Mesenchymal stem cell (in vitro differentiated cells and primary cell): ENCODE results near the gene HK1.

Experiments
- DNase-seq: peaks from one replicate; pipeline ENCODE4 v3.0.0-alpha.2; 2013
- H2AFZ ChIP-seq: one replicate; pipeline ENCODE4 v1.6.1; 2013; ENCODE audit warnings: low read depth, mild to moderate bottlenecking, control low read depth, inconsistent platforms, low read length, moderate library complexity
- H2AK5ac ChIP-seq: 2 replicates; pipeline ENCODE4 v1.6.1; 2013; ENCODE audit warnings: low read length, moderate library complexity, mild to moderate bottlenecking, inconsistent platforms; ENCODE audit not compliant: severe bottlenecking
- H2BK120ac ChIP-seq: one replicate; pipeline ENCODE4 v1.6.1; 2013; ENCODE audit warnings: low read depth, mild to moderate bottlenecking, inconsistent platforms, low read length, moderate library complexity
- H2BK12ac ChIP-seq, 2 experiments: one replicate each; pipeline ENCODE4 v1.6.1; 2013; ENCODE audit warnings: inconsistent platforms in 2 of 2, low read length in 2 of 2, mild to moderate bottlenecking in 2 of 2, moderate library complexity in 2 of 2, control low read depth in 1 of 2
- H2BK15ac ChIP-seq: one replicate; pipeline ENCODE4 v1.6.1; 2013; ENCODE audit warnings: mild to moderate bottlenecking, low read depth, inconsistent platforms; ENCODE audit not compliant: poor library complexity, severe bottlenecking
- H2BK5ac ChIP-seq: 2 replicates; pipeline ENCODE4 v1.6.1; 2013; ENCODE audit warnings: low read depth, mild to moderate bottlenecking, low read length, control low read depth, inconsistent platforms; ENCODE audit not compliant: poor library complexity, severe bottlenecking
- H3K14ac ChIP-seq, 2 experiments: one replicate each; pipeline ENCODE4 v1.6.1; 2013; ENCODE audit warnings: inconsistent platforms in 2 of 2, low read length in 2 of 2, control low read depth in 1 of 2, mild to moderate bottlenecking in 1 of 2, moderate library complexity in 1 of 2
- H3K18ac ChIP-seq, 2 experiments: one replicate each; pipeline ENCODE4 v1.6.1; 2013; ENCODE audit warnings: inconsistent platforms in 2 of 2, low read length in 2 of 2, control low read depth in 1 of 2, low read depth in 1 of 2, mild to moderate bottlenecking in 1 of 2
- H3K23ac ChIP-seq, 2 experiments: one replicate each; pipeline ENCODE4 v1.6.1; 2013; ENCODE audit warnings: inconsistent platforms in 2 of 2, low read length in 2 of 2, mild to moderate bottlenecking in 2 of 2, moderate library complexity in 2 of 2, control low read depth in 1 of 2
- H3K27ac ChIP-seq: 2 replicates; pipeline ENCODE4 v1.5.1; 2013; ENCODE audit warnings: mild to moderate bottlenecking, moderate library complexity, low read length, control low read depth, inconsistent platforms; ENCODE audit not compliant: poor library complexity, severe bottlenecking
- H3K27me3 ChIP-seq, 2 experiments: 2 replicates each; pipeline versions ENCODE4 v1.6.1 to v1.7.0; 2013; ENCODE audit warnings: low read length in 2 of 2, mild to moderate bottlenecking in 2 of 2, moderate library complexity in 2 of 2, control low read depth in 1 of 2, inconsistent platforms in 1 of 2; ENCODE audit not compliant: control insufficient read depth in 1 of 2, insufficient read depth in 1 of 2
- H3K36me3 ChIP-seq, 2 experiments: 2 replicates each; pipeline versions ENCODE4 v1.6.1 to v1.7.0; 2013; ENCODE audit warnings: low read length in 2 of 2, control low read depth in 1 of 2, inconsistent platforms in 1 of 2, low read depth in 1 of 2, mild to moderate bottlenecking in 1 of 2; ENCODE audit not compliant: insufficient read depth in 2 of 2, control insufficient read depth in 1 of 2
- H3K4ac ChIP-seq, 2 experiments: one replicate each; pipeline ENCODE4 v1.6.1; 2013; ENCODE audit warnings: inconsistent platforms in 2 of 2, low read length in 2 of 2, mild to moderate bottlenecking in 2 of 2, moderate library complexity in 2 of 2, control low read depth in 1 of 2, low read depth in 1 of 2
- H3K4me1 ChIP-seq: 2 replicates; pipeline ENCODE4 v1.6.1; 2013; ENCODE audit warnings: low read depth, low read length, control low read depth; ENCODE audit not compliant: control insufficient read depth, insufficient read depth
- H3K4me2 ChIP-seq: 2 replicates; pipeline ENCODE4 v1.6.1; 2013; ENCODE audit warnings: low read length, mild to moderate bottlenecking, inconsistent platforms; ENCODE audit not compliant: poor library complexity, severe bottlenecking
- H3K4me3 ChIP-seq, 2 experiments: 2 replicates each; pipeline versions ENCODE4 v1.5.1 to v1.7.0; 2013; ENCODE audit warnings: low read length in 2 of 2, mild to moderate bottlenecking in 2 of 2, control low read depth in 1 of 2, low read depth in 1 of 2; ENCODE audit not compliant: insufficient read depth in 1 of 2
- H3K79me1 ChIP-seq: replicated peaks from 2 replicates; pipeline ENCODE4 v1.6.1; 2013; ENCODE audit warnings: mild to moderate bottlenecking, control low read depth, low read length, inconsistent platforms; ENCODE audit not compliant: poor library complexity, severe bottlenecking
- H3K9ac ChIP-seq: 2 replicates; pipeline ENCODE4 v1.7.0; 2013; ENCODE audit warnings: mild to moderate bottlenecking, low read length, moderate library complexity
- H3K9me3 ChIP-seq: 2 replicates; pipeline ENCODE4 v1.7.0; 2013; ENCODE audit warnings: mild to moderate bottlenecking, low read length; ENCODE audit not compliant: control insufficient read depth
- H4K8ac ChIP-seq: one replicate; pipeline ENCODE4 v1.6.1; 2013; ENCODE audit warnings: inconsistent platforms, mild to moderate bottlenecking, low read length, moderate library complexity
- H4K91ac ChIP-seq: one replicate; pipeline ENCODE4 v1.6.1; 2013; ENCODE audit warnings: mild to moderate bottlenecking, low read length, inconsistent platforms
- WGBS: methylation state at CpG from one replicate; pipeline ENCODE4 v1.1.7; 2013; ENCODE audit warnings: mixed read lengths; 5-methylcytosine and 5-hydroxymethylcytosine counted together

Gene HK1

GRCh38 chr10:69232736-69233480, 45.4 kb upstream of the HK1 start:
- Histone ChIP-seq H3K4ac (peak overlapping the region in 1 of 2 experiments; percentile 18), H3K79me1 (peaks cover 2% of the 10 kb centered on the region), H3K18ac (peak overlapping the region in 1 of 2 experiments; percentile 30), H3K23ac (no peak overlapping the region), H2AFZ (no peak overlapping the region), H4K8ac (no peak overlapping the region), H2BK120ac (no peak overlapping the region), H2AK5ac (peak overlapping the region; percentile 1), H3K4me2 (no peak overlapping the region), H3K4me1 (peaks cover 24% of the 10 kb centered on the region), H2BK5ac (no peak overlapping the region), H3K27me3 (no peaks in the 10 kb centered on the region), H2BK15ac (no peak overlapping the region), H3K9ac (no peak overlapping the region), H2BK12ac (no peak overlapping the region), H3K4me3 (no peak overlapping the region), H3K36me3 (peaks cover 0 to 21% of the 10 kb centered on the region in 2 experiments), H3K27ac (peak overlapping the region; percentile 13), H3K9me3 (no peaks in the 10 kb centered on the region), H4K91ac (peak overlapping the region; percentile 5), H3K14ac (no peak overlapping the region)
- 93% methylated on average over 21 of the region's 22 CpGs for WGBS
- no peak for DNase-seq

- Histone ChIP-seq H3K4me3 (no peak overlapping the region), H3K18ac (no peak overlapping the region), H3K4ac (no peak overlapping the region), H3K27ac (no peak overlapping the region), H2BK12ac (no peak overlapping the region), H2AK5ac (no peak overlapping the region), H3K9ac (no peak overlapping the region), H3K27me3 (no peaks in the 10 kb centered on the region), H3K4me1 (peaks cover 18% of the 10 kb centered on the region), H3K36me3 (peaks cover 0 to 19% of the 10 kb centered on the region in 2 experiments), H4K91ac (no peak overlapping the region), H2BK5ac (no peak overlapping the region), H2BK120ac (no peak overlapping the region), H3K4me2 (no peak overlapping the region), H4K8ac (no peak overlapping the region), H2BK15ac (no peak overlapping the region), H2AFZ (no peak overlapping the region), H3K23ac (no peak overlapping the region), H3K9me3 (no peaks in the 10 kb centered on the region), H3K14ac (no peak overlapping the region), H3K79me1 (no peaks in the 10 kb centered on the region)
- 97% methylated on average over 3 of the region's 3 CpGs for WGBS
- DNase-seq: no peak
Measured at GRCh38 chr10:69234447-69234846, 43.8 kb upstream of the HK1 start.

GRCh38 chr10:69237528-69238159, 40.7 kb upstream of the HK1 start:
- no peak overlapping the region for H3K27ac ChIP-seq
- no peak overlapping the region for H2BK5ac ChIP-seq
- peak; percentile 79 for DNase-seq
- no peak overlapping the region for H3K14ac ChIP-seq
- H3K9me3 ChIP-seq: no peaks in the 10 kb centered on the region
- H3K9ac ChIP-seq: peak overlapping the region; percentile 57
- H3K27me3 ChIP-seq: no peaks in the 10 kb centered on the region
- 35% methylated on average over 13 of the region's 17 CpGs for WGBS
- H3K4me2 ChIP-seq: no peak overlapping the region
- no peak overlapping the region for H2BK120ac ChIP-seq
- no peaks in the 10 kb centered on the region for H3K79me1 ChIP-seq
- no peak overlapping the region for H2AK5ac ChIP-seq
- no peak overlapping the region for H3K23ac ChIP-seq
- H3K36me3 ChIP-seq: peaks cover 0 to 18% of the 10 kb centered on the region in 2 experiments
- no peak overlapping the region for H2AFZ ChIP-seq
- no peak overlapping the region for H3K4ac ChIP-seq
- no peak overlapping the region for H2BK15ac ChIP-seq
- H2BK12ac ChIP-seq: no peak overlapping the region
- peaks cover 8% of the 10 kb centered on the region for H3K4me1 ChIP-seq
- H4K8ac ChIP-seq: no peak overlapping the region
- no peak overlapping the region for H4K91ac ChIP-seq
- H3K18ac ChIP-seq: no peak overlapping the region
- no peak overlapping the region for H3K4me3 ChIP-seq

DNA sequence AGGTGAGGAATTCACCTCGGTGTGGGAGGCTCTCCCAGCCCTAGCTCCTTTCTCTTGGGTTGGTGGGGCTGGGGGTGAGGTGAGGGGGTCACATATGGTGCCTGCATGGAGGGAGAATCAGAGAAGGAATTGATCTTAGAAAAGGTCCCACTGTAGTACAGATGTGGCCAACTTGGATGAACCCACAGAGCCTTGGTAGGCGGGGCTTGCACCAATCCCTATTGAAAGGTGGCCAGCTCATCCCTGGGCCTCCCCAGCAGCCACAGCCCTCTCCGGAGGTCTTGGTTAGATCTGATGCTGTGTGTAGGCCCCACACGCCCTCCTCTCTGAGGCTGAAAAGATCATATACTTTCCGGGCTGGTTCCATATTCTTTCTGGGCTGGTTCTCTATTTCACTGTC, 39.2 kb upstream of the HK1 start:
- no peaks in the 10 kb centered on the region for H3K4me1 ChIP-seq
- DNase-seq: no peak
- H3K9ac ChIP-seq: peak overlapping the region; percentile 33
- H3K9me3 ChIP-seq: no peaks in the 10 kb centered on the region
- H3K36me3 ChIP-seq: peaks cover 0 to 29% of the 10 kb centered on the region in 2 experiments
- peak overlapping the region; percentile 44 for H4K91ac ChIP-seq
- H2AK5ac ChIP-seq: no peak overlapping the region
- H2BK5ac ChIP-seq: no peak overlapping the region
- H3K4ac ChIP-seq: no peak overlapping the region
- H3K14ac ChIP-seq: no peak overlapping the region
- H2BK12ac ChIP-seq: no peak overlapping the region
- no peak overlapping the region for H4K8ac ChIP-seq
- no peak overlapping the region for H2AFZ ChIP-seq
- no peak overlapping the region for H3K27ac ChIP-seq
- H3K4me2 ChIP-seq: no peak overlapping the region
- no peaks in the 10 kb centered on the region for H3K79me1 ChIP-seq
- WGBS: 86% methylated on average over 5 of the region's 5 CpGs
- no peak overlapping the region for H3K18ac ChIP-seq
- H2BK120ac ChIP-seq: no peak overlapping the region
- H3K4me3 ChIP-seq: no peak overlapping the region
- no peak overlapping the region for H3K23ac ChIP-seq
- H2BK15ac ChIP-seq: no peak overlapping the region
- no peaks in the 10 kb centered on the region for H3K27me3 ChIP-seq
